Parathyroid adenoma (tissue), 2 donors: ENCODE results near the gene IL17RD.

Source experiments
- H2AFZ ChIP-seq: fragments of 300-600 bp; sonication (generic); one replicate; pipeline ENCODE4 v1.7.0; 2017; ENCODE audit warnings: antibody characterized with exemption, mild to moderate bottlenecking
- H3K27ac ChIP-seq: fragments of 300-600 bp; sonication (generic); one replicate; pipeline ENCODE4 v1.7.0; 2017
- H3K27me3 ChIP-seq: fragments of 300-600 bp; sonication (generic); one replicate; pipeline ENCODE4 v1.7.0; 2017; ENCODE audit warnings: low read length; ENCODE audit not compliant: control insufficient read depth, insufficient read depth
- H3K36me3 ChIP-seq: fragments of 300-600 bp; sonication (generic); one replicate; pipeline ENCODE4 v1.7.0; 2017; ENCODE audit warnings: low read length; ENCODE audit not compliant: control insufficient read depth, insufficient read depth
- H3K4me1 ChIP-seq: fragments of 300-600 bp; sonication (generic); one replicate; pipeline ENCODE4 v1.7.0; 2017; ENCODE audit warnings: control low read depth
- H3K4me2 ChIP-seq: fragments of 300-600 bp; sonication (generic); one replicate; pipeline ENCODE4 v1.7.0; 2017; ENCODE audit warnings: low read length
- H3K4me3 ChIP-seq: fragments of 300-600 bp; sonication (generic); one replicate; pipeline ENCODE4 v1.7.0; 2017; ENCODE audit warnings: low read depth, low read length
- H3K79me2 ChIP-seq: fragments of 300-600 bp; sonication (generic); one replicate; pipeline ENCODE4 v1.7.0; 2017; ENCODE audit warnings: control low read depth
- H3K9ac ChIP-seq: fragments of 300-600 bp; sonication (generic); one replicate; pipeline ENCODE4 v1.7.0; 2017; ENCODE audit warnings: mild to moderate bottlenecking
- H3K9me3 ChIP-seq: fragments of 300-600 bp; sonication (generic); one replicate; pipeline ENCODE4 v1.7.0; 2017; ENCODE audit warnings: low read length; ENCODE audit not compliant: control insufficient read depth
- CTCF ChIP-seq: fragments of 300-600 bp; sonication (generic); IDR thresholded peaks from one replicate; pipeline ENCODE4 v1.7.0; 2017; ENCODE audit warnings: antibody characterized with exemption, mild to moderate bottlenecking
- donor health status: primary hyperparathyroidism.

IL17RD gene

DNA sequence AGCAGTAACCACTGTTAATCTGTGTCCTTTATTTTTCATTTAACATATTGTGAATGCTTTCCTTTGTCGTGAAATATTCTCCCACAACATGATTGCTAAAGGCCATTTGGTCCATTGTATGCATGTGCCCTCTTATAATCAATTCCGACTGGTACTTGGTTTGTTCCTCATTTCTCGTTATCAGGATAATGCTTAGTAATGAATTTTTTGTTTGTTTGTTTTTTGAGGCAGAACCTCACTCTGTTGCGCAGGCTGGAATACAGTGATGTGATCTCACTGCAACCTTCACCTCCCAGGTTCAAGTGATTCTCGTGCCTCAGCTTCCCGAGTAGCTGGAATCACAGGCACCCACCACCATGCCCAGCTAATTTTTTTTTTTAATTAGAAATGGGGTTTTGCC is 82.7 kb downstream of the IL17RD start:
- H3K4me3 ChIP-seq = no peak overlapping the region
- peaks cover 8% of the 10 kb centered on the region for H3K4me1 ChIP-seq
- no peaks in the 10 kb centered on the region for H3K9me3 ChIP-seq
- no peak overlapping the region for H2AFZ ChIP-seq
- no peaks in the 10 kb centered on the region for H3K27me3 ChIP-seq
- H3K4me2 ChIP-seq = no peak overlapping the region
- no peak overlapping the region for H3K27ac ChIP-seq
- no peak overlapping the region for H3K9ac ChIP-seq
- H3K79me2 ChIP-seq = peaks cover 3% of the 10 kb centered on the region
- no peaks in the 10 kb centered on the region for H3K36me3 ChIP-seq
- no peak for TF ChIP-seq CTCF

DNA sequence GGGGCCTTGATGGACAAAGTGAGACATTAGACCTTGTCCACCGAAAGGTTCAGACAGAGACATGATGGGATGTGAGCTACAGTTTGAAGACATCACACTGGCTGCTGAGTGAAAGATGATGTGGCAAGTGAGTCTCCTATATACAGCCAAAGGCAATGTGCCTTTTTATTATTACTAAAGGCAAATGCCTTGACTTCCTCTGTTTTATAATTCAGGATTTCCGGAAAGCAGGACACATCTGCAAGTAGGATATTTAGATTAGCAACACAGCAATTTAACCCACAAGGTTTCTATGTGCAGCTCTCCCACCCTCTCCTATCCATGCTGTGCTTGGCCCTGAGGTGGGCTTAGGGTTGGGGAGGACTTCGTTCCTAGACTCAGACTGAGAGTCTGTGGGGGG is 84.0 kb downstream of the IL17RD start:
- Histone ChIP-seq H3K9me3 (no peaks in the 10 kb centered on the region), H3K4me2 (no peak overlapping the region), H3K4me3 (no peak overlapping the region), H2AFZ (no peak overlapping the region), H3K9ac (no peak overlapping the region), H3K79me2 (peaks cover 7% of the 10 kb centered on the region), H3K36me3 (no peaks in the 10 kb centered on the region), H3K4me1 (peaks cover 11% of the 10 kb centered on the region), H3K27ac (no peak overlapping the region), H3K27me3 (no peaks in the 10 kb centered on the region)
- TF ChIP-seq CTCF = no peak

- H3K4me3 ChIP-seq = no peak overlapping the region
- peaks cover 11% of the 10 kb centered on the region for H3K4me1 ChIP-seq
- no peaks in the 10 kb centered on the region for H3K27me3 ChIP-seq
- no peak overlapping the region for H3K9ac ChIP-seq
- H3K27ac ChIP-seq = no peak overlapping the region
- H3K9me3 ChIP-seq = no peaks in the 10 kb centered on the region
- H2AFZ ChIP-seq = no peak overlapping the region
- H3K79me2 ChIP-seq = peaks cover 7% of the 10 kb centered on the region
- TF ChIP-seq CTCF = no peak
- no peak overlapping the region for H3K4me2 ChIP-seq
- no peaks in the 10 kb centered on the region for H3K36me3 ChIP-seq
Observed at GRCh38 chr3:57080171-57080570, 85.0 kb downstream of the IL17RD start.

- Histone ChIP-seq H3K9ac (no peak overlapping the region), H3K9me3 (no peaks in the 10 kb centered on the region), H3K4me1 (peaks cover 11% of the 10 kb centered on the region), H3K27ac (no peak overlapping the region), H2AFZ (peak overlapping the region; percentile 89), H3K36me3 (no peaks in the 10 kb centered on the region), H3K79me2 (peaks cover 7% of the 10 kb centered on the region), H3K4me2 (peak overlapping the region; percentile 90), H3K4me3 (peak overlapping the region; percentile 52), H3K27me3 (no peaks in the 10 kb centered on the region)
- TF ChIP-seq CTCF = no peak
Observed at GRCh38 chr3:57079474-57079831, 85.7 kb downstream of the IL17RD start.

GRCh38 chr3:57078635-57079473 is 86.3 kb downstream of the IL17RD start:
- peaks cover 7% of the 10 kb centered on the region for H3K79me2 ChIP-seq
- H2AFZ ChIP-seq = peak overlapping the region; percentile 92
- H3K4me2 ChIP-seq = peak overlapping the region; percentile 99
- H3K36me3 ChIP-seq = no peaks in the 10 kb centered on the region
- peak overlapping the region; percentile 91 for H3K4me3 ChIP-seq
- no peaks in the 10 kb centered on the region for H3K27me3 ChIP-seq
- H3K27ac ChIP-seq = peak overlapping the region; percentile 86
- H3K9ac ChIP-seq = peak overlapping the region; percentile 54
- no peaks in the 10 kb centered on the region for H3K9me3 ChIP-seq
- peak; percentile 13 for TF ChIP-seq CTCF
- H3K4me1 ChIP-seq = peaks cover 11% of the 10 kb centered on the region
